GM19468 (cell line): ENCODE results near the gene NUP214.
A peak's percentile ranks its signal among the peaks of the same experiment; 100 is the strongest.
"Not testable (repeated sequence)": the region's sequence is repeated elsewhere in the genome, so short reads cannot be mapped to it uniquely, and the experiment has no call there.

ENCODE experiments used
- ATAC-seq: cut with Tn5 transposase; IDR thresholded peaks from one replicate; pipeline ENCODE4 v1.9.1; 2021; ENCODE audit warnings: mild to moderate bottlenecking, moderate library complexity, moderate number of reproducible peaks; ENCODE audit not compliant: unreplicated experiment; ENCODE audit errors: extremely low read depth

The NUP214 gene

DNA sequence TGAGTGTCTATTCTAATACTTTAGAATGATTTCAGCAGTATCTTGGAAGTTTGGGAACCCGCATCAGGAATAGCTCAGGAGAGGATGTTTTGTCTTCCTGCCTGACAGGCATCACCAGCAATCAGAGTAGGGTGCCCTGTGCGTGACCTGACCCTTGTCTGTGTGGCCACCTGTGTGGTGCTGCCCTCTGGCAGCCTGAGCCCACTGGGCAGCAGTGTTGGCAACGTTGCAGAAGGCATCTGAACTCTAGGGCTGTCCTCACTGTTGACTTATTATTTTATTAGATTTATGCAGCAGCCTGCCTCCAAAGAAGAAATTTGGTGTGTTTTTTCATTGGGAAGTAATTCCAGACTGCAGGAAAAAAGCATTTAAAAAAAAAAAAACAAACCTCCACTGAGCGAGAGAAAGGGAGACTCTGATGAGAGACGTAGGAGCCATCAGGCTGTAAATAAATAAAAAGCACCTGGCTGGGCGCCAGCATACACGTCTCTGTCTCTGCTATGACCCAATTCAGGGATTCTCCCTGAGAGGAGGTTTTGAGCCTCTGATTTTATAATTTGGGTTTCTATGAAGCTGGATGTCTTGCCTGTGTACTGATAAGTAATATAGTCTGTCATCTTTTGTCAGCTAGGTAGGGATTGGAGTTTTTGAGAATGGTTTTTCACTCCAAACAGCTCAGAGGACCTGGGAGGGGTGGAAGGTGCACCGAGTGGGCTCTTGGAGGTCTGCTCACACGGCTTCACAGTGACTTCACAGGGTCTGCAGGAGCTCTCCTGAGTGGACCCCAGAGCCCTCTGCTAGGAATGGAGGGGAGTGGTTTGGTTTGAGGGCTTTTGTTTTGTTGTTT lies 101.9 kb downstream of the NUP214 start:
- ATAC-seq = no peak

DNA sequence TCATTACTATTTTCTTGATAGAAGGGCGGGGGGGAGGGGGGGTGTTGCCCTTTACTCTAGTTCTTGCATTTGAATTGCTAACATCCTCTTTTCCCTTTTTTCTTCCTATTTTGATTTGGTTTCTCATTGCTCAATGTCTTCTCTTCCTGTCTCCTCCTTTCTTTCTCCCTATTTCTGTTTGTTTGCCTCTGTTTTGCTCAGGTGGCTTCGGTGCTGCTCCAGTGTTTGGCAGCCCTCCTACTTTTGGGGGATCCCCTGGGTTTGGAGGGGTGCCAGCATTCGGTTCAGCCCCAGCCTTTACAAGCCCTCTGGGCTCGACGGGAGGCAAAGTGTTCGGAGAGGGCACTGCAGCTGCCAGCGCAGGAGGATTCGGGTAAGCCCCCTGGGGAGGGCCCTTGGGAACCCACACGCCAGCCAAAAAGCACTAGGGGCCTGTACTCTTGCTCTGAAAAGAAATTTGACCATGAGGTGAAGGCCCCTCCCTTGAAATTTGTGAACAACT lies 102.6 kb downstream of the NUP214 start:
- no peak for ATAC-seq

DNA sequence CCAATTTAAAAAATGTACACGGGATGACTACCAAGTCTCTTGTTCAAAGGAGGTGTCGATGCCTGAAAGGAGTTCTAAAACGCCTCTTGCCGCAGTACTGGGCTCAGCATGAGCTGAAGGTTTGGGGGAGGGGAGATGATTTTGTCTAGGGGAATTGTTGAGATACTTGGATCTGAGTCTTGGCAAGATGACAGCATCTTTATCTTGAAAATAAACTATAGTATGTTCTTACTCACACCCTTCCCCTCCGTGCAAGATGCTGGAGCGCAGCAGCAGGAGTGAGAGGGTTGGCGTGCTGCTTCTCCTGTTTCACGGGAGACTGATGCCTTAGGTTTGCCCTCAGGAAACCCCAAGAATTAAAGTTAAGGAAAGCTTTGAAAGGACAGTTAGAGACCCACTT lies 103.6 kb downstream of the NUP214 start:
- no peak for ATAC-seq

DNA sequence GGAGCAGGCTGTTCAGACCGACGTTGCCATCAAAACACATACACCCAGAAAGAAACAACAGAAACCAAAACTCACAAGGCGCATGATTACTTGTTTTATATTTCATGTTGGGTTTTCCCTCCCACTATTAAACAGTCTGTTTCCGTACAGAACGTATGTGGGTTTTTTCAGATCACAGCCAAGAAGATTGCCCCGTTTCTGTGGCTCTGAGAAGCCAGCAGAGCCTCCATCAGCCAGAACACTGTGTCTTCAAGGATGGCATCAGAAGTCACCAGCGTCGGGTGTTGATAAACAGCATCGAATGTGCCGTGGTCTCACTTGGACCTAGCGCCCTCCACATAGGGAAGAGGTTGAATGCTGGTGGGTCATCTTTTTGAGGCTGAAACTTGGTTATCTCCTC lies 108.2 kb downstream of the NUP214 start:
- no peak for ATAC-seq

DNA sequence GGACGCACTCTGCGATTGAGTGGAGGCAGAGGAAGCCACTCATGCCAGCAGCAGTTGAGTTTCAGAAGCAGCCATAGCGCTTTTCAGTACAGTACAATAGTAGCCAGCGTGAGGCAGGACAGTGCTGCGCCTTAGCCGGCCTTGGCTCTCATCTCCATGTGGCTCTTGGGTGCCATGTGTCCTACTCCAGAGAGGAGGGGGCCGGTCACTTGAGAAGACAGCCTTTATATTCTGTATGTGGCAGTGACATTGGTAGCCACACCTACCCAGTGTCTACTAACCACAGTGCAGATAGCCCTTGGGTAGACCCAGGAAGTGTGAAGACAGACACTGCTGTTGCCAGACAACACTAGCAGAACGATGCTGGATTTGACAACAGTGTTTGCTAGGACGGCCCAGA lies 108.6 kb downstream of the NUP214 start:
- ATAC-seq = no peak

DNA sequence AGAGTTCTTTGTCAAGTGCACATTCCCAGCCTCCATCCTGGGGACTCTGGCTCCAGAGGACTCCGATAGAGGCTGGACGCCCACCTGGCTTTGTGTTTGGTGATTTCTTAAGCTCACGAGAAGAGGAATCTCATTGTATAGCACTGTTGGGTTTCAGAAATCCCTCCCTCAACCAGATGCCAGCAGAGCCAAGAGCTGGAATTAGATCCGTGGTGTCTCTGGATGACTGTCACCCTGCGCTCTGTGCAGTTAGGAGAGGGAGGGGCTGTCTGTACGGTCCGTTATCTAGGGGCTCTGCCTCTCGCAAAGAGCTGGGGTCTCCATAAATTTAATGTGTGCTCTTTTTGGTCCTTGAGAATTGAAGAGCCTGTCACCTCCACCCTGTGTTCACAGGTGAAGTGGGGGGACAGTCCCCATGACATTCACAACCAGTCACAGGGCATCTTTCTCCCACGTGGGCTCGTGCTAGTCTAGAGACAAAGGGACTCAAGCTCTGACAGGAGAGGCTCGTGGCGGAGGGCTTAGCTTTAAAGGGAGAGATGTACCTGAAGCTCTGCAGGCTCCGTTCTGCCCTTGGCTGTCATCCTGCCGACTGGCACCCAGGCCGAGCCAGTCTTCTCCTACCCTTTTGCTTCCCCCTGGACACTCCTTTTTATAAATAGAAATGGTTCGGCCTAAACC lies 109.6 kb downstream of the NUP214 start:
- ATAC-seq = no peak

DNA sequence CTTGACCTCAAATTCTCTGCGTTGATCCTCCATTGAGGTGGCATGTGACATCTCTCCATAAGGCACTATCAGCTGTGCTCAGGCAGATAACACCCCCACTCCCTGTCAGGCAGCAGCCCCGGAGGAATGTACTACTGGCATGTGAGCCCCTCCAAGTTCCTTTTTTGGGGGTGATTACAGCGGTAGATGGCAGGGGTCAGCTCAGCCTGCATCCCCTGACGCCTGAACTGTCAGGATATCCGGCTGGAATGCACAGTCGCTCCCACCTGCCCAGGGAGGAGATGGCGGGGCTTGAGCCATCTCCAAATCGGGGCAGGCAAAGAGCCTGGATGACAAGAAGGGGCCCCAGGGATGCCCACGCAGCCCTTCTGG lies 110.1 kb downstream of the NUP214 start:
- ATAC-seq = no peak

DNA sequence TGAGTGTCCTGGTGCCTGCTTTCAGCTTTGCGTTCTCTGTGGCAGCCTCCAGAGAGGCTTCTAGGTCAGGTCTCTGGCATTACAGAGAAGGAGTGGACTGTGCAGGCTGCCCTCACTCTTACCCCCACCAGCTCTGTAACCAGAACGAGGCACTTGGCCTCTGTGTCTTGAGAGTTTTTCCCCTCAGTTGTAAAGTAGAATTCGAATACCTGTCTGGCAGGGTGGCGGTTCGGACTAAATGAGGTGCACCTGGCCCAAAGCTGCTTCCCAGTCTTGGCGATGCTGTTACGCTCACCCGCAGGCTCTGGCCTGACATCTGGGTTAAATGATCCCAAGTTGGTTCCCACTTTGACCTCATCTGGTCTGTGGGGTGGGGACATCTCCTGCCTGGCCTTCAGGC lies 110.8 kb downstream of the NUP214 start:
- no peak for ATAC-seq

DNA sequence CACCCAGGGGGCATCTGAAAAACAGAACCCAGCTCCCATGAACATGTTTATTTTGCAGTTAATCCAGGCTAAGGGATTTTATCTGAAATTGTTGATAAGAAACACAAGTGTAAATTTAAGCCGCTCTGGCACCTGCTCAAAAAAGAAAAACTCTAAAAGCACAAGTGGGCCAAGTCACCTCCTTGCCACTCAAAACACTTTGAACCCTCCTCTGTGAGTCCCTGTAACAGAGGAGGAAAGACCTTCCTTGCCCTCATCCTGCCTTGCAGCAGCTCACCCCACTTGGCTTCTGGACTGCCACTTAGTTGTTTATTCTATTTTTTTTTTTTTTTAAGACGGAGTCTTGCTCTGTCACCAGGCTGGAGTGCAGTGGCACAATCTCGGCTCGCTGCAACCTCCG lies 111.4 kb downstream of the NUP214 start:
- no peak for ATAC-seq

DNA sequence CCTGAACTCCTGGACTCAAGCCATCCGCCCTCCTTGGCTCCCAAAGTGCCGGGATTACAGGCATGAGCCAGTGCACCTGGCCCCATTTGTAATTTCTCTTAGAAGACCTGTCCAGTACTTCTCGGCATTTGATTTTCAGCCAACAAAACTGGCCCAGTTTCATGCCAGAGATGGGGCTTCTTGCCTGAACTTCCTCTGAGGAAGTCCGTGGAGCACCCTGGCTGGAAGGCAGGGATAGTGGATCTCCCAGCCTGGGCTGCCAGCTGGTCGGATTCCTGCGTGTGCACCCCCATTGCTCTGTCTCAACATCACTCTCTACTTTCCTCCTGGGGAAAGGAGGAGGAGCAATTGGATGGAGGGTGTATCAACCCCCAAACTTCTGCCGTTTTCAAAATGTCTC lies 111.9 kb downstream of the NUP214 start:
- no peak for ATAC-seq

DNA sequence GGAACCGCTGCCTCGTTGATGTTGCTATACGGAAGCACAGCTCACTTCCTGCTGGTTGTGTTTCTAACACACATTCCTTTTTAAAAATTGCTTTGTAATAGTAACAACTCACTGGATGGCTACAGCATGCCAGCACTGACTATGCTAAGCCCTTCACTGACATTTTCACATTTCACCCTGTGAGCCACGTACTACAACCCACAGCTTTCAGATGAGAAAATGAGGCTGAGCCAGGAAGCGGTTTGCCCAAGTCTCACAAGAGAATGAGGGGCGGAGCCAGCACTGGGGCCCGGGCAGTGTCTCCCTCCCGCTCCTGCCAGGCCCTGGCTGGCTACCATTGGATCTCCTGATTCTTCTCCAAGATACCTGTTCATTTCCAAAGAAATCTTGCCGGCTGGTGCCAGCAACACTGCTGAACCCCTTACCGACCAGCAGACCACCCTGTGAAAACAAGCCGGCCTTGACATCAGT lies 112.6 kb downstream of the NUP214 start:
- ATAC-seq = peak; percentile 74

DNA sequence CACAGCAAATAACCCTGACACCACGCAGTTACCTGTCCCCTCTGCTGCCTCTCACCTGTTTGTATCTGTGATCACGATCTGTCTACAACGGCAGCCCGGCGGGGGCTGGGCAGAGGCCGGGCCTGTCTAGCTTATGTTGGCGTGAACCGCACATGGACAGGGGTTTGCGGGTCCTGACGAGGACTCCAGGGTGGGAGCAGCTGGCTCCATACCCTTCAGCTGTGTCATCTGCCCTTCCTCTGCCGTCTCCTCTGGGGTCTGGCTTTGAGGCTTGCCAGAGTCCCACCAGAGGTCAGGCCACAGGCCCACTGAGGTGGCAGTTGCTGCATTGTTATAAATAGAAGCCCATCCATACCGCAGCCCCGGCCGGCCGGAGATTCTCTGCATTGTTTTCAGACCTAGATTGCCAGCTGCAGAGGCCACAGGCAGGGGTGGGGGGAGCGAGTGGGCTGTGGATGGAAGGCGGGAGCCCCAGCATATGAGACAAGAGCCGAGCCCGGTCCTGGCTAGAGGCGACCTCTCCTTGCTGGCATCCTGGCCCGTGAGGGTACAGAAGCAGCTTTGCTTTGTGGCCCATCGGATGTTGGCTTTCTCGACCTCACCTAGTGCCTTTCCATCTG lies 113.1 kb downstream of the NUP214 start:
- peak; percentile 5 for ATAC-seq

DNA sequence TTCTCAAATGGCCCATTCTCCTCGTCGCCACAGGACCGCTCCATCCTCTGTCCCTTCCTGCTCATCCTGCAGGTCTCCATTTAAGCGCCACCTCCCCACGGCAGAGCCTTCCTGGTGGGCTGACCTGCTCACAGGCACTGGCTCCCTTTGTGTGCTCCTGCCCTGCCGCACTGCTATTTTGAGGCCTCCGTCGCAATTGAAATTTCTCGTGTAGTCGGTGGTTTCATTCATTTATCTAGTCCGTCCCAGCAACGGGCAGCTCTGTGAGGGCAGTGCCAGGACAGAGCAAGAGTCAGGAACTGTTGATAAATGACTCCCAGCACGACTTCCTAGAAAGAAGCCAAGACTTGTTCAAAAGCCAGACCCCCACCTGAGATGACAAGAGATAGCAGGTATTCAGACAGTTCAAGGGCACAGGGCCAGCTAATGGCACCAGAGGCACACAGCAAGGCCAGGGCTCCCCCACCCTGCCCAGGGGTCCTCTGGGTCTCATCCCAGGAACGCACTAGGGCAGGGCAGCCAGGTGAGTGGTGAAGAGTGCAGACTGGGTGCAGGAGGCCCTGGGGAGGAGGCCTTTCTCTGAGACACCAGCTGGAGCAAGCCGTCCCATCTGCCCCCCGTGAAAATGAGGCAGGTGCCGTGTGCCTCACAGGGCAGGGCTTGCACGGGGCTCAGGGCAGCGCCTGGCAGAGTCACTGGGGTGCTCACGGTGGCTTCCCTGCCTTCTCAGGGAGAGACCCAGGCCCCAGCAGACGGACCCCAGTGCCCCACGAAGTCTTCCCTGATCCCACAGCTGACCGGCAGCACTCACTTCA lies 114.0 kb downstream of the NUP214 start:
- ATAC-seq = no peak

DNA sequence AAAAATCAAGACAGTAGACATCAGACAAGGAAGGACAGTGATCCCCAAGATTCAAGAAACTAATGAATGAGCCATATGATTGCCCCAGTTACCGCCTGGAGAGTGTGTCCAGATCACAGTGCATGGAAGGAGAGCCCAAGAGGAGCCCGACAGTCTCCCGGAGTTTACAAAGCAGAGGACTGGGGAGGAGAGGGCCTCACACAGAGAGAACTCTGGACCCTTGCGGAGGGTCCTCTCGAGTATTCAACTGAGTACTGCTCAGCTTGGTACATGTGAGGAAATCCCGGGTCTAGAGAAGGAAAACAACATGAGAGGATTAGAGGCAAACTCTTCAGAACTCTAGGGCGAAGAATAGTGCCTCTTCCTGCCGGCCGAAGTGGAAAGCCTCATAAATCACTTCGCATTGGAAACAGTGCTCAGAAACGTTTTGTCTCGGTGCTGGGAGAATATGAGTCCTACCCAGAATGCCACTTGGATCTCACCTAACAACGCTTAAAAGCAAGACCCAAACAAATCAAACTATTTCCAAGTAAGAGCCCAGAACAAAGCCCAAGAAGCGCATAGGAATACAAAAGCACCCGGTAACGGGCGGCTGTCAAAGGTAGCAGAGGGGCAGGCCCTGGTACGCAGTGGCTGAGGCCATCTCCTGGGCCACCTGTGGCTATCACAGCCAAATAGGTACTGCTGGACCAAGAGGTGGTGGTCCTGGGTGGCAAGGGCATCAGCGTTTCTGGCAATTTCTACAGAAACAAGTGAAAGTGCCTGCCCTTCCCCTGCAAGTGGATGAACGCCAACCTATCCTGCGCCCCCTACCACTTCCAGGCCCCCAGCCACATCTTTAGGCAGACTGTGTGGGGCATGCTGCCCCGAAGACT lies 114.9 kb downstream of the NUP214 start:
- no peak for ATAC-seq

DNA sequence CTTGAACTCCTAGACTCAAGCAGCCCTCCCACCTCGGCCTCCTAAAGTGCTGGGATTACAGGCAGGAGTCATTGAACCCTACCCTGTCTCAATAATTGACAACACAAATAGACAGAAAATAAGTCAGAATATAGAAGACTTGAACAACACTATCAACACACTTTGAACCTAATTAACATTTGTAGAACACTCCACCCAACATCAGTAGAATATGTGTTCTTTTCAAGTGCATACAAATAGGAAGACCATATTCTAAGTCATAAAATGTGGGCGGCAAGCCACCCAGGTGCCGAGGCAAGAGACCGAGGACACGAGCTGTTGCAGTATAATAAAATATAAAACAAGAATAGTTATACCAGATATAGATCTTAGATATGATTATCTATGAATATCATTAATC lies 118.9 kb downstream of the NUP214 start:
- ATAC-seq = not testable (repeated sequence)

DNA sequence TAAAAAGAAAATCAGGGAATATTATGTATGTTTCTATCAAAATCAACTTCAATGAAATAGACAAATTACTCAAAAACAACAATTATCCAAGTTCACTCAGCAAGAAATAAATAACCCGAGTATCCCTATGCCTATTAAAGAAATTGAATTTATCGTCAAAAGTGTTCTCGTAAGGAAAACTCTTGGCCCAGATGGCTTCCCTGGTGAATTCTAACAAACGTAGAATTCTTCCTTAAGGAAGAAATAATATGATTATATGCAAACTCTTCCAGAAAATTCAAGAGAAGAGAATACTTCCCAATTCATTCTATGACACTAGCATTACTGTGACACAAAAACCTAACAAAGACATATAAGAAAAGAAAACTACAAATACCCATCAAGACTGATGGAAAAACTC lies 121.2 kb downstream of the NUP214 start:
- no peak for ATAC-seq

DNA sequence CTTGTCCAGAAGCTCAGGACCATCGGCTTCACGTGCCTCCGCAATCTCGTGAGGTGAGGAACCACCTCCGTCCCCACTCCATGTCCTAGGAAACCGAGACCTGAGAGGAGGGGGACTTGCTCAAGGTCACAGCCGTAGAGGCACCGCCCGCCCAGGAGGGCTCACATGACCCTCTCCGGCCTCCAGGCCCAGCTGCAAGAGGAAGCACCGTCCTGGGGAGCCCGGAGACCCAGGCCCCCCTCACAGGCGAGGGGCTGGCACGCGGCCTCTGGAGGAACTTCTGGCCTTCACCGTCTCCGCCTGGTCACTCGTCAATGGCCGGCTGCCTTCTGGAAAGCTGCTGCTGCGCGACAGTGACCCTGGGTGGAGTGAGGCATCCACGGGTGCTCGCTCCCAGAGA lies 126.7 kb downstream of the NUP214 start:
- ATAC-seq = no peak

DNA sequence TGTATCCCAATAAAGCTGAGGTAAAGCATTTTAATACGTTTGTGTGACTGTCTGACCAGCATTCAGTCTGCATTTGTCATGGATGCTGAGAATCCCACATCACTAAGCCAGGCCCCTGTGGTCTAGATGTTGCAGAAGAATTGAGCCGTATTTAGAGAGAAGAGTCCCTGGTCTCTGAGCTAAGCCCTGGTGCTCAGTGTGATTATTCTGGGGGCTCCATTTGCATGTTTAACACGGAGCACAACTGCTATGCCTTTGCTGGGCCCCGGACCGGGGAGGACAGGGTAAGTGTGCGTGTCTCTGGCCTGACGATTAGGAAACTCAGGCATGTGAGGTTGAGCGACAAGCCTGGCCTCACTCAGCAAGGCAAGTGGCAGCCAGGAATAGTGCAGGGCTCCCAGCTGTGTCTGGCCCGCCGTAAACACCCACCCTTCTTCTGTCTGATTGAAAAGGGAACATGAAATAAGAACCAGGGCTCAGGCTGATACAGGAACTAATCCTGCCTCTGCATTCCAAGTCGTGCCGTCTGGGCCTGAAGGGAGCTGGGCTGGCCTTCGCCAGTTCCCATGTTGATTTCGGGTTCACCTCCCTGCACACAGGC lies 128.6 kb downstream of the NUP214 start:
- ATAC-seq = no peak

DNA sequence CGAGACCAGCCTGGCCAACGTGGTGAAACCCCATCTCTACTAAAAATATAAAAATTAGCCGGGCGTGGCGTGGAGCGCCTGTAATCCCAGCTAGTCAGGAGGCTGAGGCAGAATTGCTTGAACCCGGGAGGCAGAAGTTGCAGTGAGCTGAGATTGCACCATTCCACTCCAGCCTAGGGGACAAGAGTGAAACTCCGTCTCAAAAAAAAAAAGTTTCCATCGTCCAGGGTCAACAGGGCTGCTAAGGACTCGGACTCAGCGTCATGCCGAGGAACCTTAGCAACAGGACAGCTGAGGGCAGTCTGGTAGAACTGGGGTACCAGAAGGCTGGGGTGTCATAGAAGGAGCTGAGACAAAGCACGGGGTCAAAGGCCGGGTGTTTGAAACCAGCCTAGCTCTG lies 129.2 kb downstream of the NUP214 start:
- no peak for ATAC-seq
